Fibroblast of peridontal ligament (primary cell): ENCODE results near the gene HSF4.

ENCODE experiments used
- DNase-seq: peaks from one replicate; pipeline ENCODE4 v3.0.0-alpha.2; 2010; ENCODE audit errors: extremely low read depth

Gene HSF4

GRCh38 chr16:67150047-67150832 lies 14.3 kb upstream of the HSF4 start:
- DNase-seq, result peak; percentile 55

GRCh38 chr16:67150833-67151396 lies 13.6 kb upstream of the HSF4 start, which contains the start of gene B3GNT9:
Gene B3GNT9, minus strand, starts transcription at chr16:67150998. Its CDS starts 513 bp downstream, at chr16:67150485.
- DNase-seq, result peak; percentile 76

- DNase-seq, result no peak
These were observed 13.0 kb upstream of the HSF4 start for GRCh38 chr16:67151431-67152097.

- no peak for DNase-seq
These were observed 9.8 kb upstream of the HSF4 start for GRCh38 chr16:67154578-67155294.

GRCh38 chr16:67155295-67156142 lies 9.0 kb upstream of the HSF4 start:
- peak; percentile 64 for DNase-seq

GRCh38 chr16:67156143-67156844 lies 8.3 kb upstream of the HSF4 start:
- DNase-seq, result no peak

GRCh38 chr16:67157106-67157748 lies 7.3 kb upstream of the HSF4 start:
- DNase-seq, result no peak

GRCh38 chr16:67157892-67158635 lies 6.5 kb upstream of the HSF4 start:
- no peak for DNase-seq

- DNase-seq, result no peak
These were observed 5.6 kb upstream of the HSF4 start for GRCh38 chr16:67158637-67159600.

- no peak for DNase-seq
These were observed 2.9 kb upstream of the HSF4 start for GRCh38 chr16:67161595-67162058.

- peak; percentile 29 for DNase-seq
These were observed 1.9 kb upstream of the HSF4 start for GRCh38 chr16:67162506-67163163.

- DNase-seq, result peak; percentile 60
These were observed 1.2 kb upstream of the HSF4 start for GRCh38 chr16:67163164-67163998.

GRCh38 chr16:67163999-67164558 lies 466 bp upstream of the HSF4 start:
- DNase-seq, result peak; percentile 33

GRCh38 chr16:67165121-67166078 lies 855 bp downstream of the HSF4 start:
- DNase-seq, result no peak

- no peak for DNase-seq
These were observed 1.6 kb downstream of the HSF4 start for GRCh38 chr16:67166110-67166547.
